ENCODE data around the gene TPH2. TPM values are rescaled to one million over a fixed set of nuclear protein-coding genes. Genes with fewer than 3 reads are reported as not detected.

Gene TPH2
- total RNA-seq, 4 donors from 2014 or later: not detected

GRCh38 chr12:72077111-72077820, 138.6 kb downstream of the TPH2 start:
- H3K27me3 ChIP-seq: no peaks in the 10 kb centered on the region
- H3K4me3 ChIP-seq: no peak overlapping the region
- H3K4me1 ChIP-seq: no peaks in the 10 kb centered on the region
- TF ChIP-seq POLR2A (IDR thresholded peaks at IDR 0.05) (no peak), CTCF (IDR thresholded peaks at IDR 0.05) (no peak)
- no peaks in the 10 kb centered on the region for H3K36me3 ChIP-seq
- H3K27ac ChIP-seq: no peak overlapping the region
- no peaks in the 10 kb centered on the region for H3K9me3 ChIP-seq
- no peak for DNase-seq

GRCh38 chr12:72081777-72082176, 143.1 kb downstream of the TPH2 start:
- Histone ChIP-seq H3K27me3 (no peaks in the 10 kb centered on the region), H3K36me3 (no peaks in the 10 kb centered on the region), H3K9me3 (no peaks in the 10 kb centered on the region), H3K4me3 (no peak overlapping the region), H3K4me1 (no peaks in the 10 kb centered on the region), H3K27ac (no peak overlapping the region)
- DNase-seq: no peak
- no peak for TF ChIP-seq CTCF (IDR thresholded peaks at IDR 0.05)
- TF ChIP-seq POLR2A (IDR thresholded peaks at IDR 0.05): no peak

Other genes starting within 250 kb of the TPH2 start
- 10 to 100 TPM; 11.2 to 34.7 (median 14.2) TPM for gene RAB21, start 184.0 kb upstream of the TPH2 start, total RNA-seq
- 10 to 100 TPM; 28.2 to 80.0 (median 34.7) TPM for gene TBC1D15, start 99.1 kb upstream of the TPH2 start, total RNA-seq

Measured in Peyer's patch (tissue), 4 donors.